Fibroblast of skin of right biceps (primary cell): Measurements from ENCODE around the gene PLSCR1.

Experiments used
- DNase-seq: peaks from one replicate; pipeline ENCODE4 v3.0.0-alpha.2; 2013

The PLSCR1 gene

GRCh38 chr3:146470425-146470990, 73.9 kb downstream of the PLSCR1 start:
- no peak for DNase-seq

DNA sequence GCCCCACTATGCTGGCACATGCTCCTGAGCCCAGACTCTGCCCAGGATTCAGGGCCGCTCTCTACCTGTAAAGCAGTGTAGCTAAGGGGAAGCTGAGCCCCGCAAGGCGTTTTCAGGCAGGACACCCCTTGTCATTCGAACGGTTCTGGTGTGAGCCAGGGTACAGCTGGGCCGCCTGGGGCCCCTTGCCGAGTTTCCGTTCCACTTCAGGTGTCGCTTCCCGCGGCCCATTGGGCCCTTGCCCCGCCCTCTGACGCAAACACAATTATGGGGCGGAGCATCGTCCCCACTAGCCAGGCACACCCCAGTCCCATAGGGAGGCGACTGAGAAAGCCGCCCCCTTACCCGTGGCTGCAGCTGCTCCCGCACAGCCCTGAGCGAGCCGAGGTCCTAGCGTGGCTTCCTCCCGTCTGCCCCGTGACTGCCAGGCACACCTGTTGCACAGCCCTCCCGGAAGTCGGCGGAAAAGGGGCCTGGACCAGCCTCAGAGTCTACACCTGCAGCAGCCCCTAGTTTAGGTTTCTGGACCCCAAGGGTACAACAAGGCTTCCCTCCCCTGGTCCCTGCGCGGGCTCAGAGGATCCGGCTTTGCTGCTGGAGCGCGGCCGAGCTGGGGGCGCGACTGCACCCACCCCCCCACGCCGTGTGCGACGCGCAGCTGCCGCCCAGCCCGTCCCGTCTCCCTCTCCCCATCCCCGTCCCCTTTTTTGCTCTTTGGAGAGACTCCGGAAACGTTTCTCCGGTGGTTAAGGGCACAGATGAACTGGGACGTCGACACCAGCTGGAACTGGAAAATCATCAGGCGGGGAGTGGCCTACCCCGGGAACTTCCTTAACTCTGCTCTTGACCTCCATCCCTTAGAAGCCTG, 75.0 kb downstream of the PLSCR1 start, which contains the start of gene PLSCR2:
PLSCR2 (minus strand) TSS at position 412 of the 868 bp plus-strand sequence. CDS start 9,657 bp downstream, outside the sequence.
- no peak for DNase-seq

GRCh38 chr3:146468671-146469149, 75.7 kb downstream of the PLSCR1 start:
- DNase-seq: no peak

- DNase-seq: peak; percentile 30
Measured at GRCh38 chr3:146468234-146468633, 76.2 kb downstream of the PLSCR1 start.

DNA sequence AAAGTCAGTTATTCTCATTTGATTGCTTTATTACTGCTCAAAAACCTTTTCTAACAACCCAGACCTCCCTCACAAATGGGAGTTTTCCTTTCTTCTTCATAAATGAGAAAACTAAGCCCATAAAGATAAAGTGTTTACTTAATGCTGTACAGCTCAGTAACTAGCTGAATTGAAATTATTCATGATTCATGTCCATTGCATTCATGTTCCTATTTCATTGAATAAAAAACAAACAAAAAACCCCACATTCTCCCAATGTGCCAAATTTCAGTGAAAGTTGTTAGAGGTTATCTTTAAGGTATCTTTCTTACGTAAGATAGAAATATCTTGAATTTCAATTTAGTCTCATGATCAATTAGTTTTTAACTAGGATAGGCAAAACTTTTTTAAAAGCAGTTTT, 77.8 kb downstream of the PLSCR1 start:
- peak; percentile 16 for DNase-seq

DNA sequence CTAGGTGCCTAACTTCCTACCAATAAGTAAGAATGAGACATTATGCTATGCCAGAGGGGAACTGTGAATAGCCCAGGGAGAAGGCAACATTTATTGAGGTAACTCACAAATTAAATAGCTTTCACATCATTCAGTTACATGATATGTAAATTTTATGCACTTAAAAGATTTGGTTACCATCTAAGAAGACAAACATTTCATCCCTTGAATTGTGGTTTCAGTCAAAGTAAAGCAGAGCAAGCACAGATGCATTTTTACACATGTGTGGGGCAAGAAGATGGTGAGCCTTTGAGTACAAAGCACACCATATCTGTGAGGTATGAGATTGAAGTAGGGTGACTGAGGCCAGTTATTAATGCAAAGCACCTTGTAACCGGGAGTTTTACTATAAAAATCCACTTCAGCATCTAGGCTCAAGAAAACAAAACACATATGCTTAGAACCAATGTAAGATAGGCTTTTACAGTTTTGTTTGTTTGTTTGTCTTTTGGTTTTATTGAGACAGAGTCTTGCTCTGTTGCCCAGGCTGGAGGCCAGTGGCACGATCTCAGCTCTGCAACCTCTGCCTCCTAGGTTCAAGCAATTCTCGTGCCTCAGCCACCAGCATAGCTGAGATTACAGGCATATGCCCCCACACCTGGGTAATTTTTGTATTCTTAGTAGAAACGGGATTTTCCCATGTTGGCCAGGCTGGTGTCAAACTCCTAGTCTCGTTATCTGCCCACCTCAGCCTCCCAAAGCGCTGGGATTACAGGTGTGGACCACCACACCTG, 78.5 kb downstream of the PLSCR1 start:
- no peak for DNase-seq
